ENCODE measurements around the gene MYO16. TPM values are rescaled to one million over a fixed set of nuclear protein-coding genes. Genes with fewer than 3 reads are reported as not detected.
A peak's percentile ranks its signal among the peaks of the same experiment; 100 is the strongest.

Gene MYO16
- polyA plus RNA-seq, 6 donors from 2014 or later = not detected

DNA sequence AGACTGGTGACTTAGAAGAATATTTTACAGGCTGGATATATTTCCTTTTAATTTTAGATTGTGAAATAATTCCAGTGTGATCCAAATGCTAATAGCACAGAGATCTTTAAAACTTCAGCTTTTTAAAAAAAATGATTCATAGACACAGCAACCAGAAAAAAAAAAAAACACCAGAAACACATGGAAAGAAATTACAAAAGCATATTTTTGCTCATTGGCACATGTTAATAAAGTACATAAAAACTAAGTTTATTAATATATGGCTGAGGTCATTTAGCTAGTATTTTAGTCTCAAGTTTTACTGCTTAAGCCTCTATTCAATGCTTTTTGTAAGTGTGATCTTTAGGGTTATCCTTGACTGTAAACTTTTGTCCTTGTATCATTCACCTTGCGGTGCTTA lies 577 bp downstream of the MYO16 start:
- Mint-ChIP-seq H3K27ac (no peak overlapping the region), H3K4me3 (no peak overlapping the region), H3K36me3 (no peaks in the 10 kb centered on the region), H3K27me3 (no peaks in the 10 kb centered on the region), H3K9me3 (peaks cover 2 to 8% (median 5%) of the 10 kb centered on the region in 7 donors), H3K4me1 (no peaks in the 10 kb centered on the region)
- DNase-seq (no peak), ATAC-seq (ENCODE audit: low read depth in 2 of 2) (no peak)

DNA sequence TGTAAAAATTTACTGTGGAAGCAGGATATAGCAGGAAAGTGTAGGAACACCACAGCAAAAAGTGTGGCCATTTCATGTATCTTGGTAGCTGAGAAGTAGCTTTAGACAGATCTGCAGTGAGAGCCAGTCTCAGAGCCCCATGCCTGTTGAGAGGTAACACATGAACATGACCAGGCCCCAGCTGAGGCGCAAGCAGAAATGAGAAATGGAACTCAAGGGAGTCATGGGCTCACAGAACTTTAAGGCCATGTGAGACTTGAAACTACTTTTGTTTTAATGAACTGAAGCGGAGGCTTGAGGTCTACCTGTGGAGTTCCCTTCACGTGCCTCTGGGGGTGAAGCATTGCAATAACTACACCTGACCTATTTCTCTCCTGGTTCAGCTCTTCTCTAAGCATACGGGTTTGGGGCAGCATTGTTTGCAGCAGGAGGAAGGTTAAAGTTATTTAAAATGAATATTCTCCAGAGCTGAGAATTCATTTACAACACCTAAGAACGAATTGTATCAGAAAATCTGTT lies 3.3 kb downstream of the MYO16 start:
- DNase-seq = no peak
- peaks cover 0 to 8% (median 4%) of the 10 kb centered on the region in 7 donors for H3K9me3 Mint-ChIP-seq
- H3K27ac Mint-ChIP-seq = no peak overlapping the region
- H3K4me3 Mint-ChIP-seq = no peak overlapping the region
- no peaks in the 10 kb centered on the region for H3K27me3 Mint-ChIP-seq
- ATAC-seq (ENCODE audit: low read depth in 2 of 2) = no peak
- H3K4me1 Mint-ChIP-seq = no peaks in the 10 kb centered on the region
- H3K36me3 Mint-ChIP-seq = no peaks in the 10 kb centered on the region

GRCh38 chr13:108638901-108639300 lies 9.5 kb downstream of the MYO16 start:
- no peak for ATAC-seq (ENCODE audit: low read depth in 2 of 2)
- H3K27ac Mint-ChIP-seq = no peak overlapping the region
- no peaks in the 10 kb centered on the region for H3K27me3 Mint-ChIP-seq
- H3K4me3 Mint-ChIP-seq = no peak overlapping the region
- H3K9me3 Mint-ChIP-seq = peaks cover 0 to 9% (median 5%) of the 10 kb centered on the region in 7 donors
- H3K4me1 Mint-ChIP-seq = no peaks in the 10 kb centered on the region
- DNase-seq = no peak
- no peaks in the 10 kb centered on the region for H3K36me3 Mint-ChIP-seq

GRCh38 chr13:108643646-108644353 lies 14.4 kb downstream of the MYO16 start:
- Mint-ChIP-seq H3K4me3 (no peak overlapping the region), H3K4me1 (no peaks in the 10 kb centered on the region), H3K27ac (peak overlapping the region in 1 of 6 donors; percentile 42), H3K9me3 (peaks cover 0 to 9% (median 6%) of the 10 kb centered on the region in 7 donors), H3K27me3 (no peaks in the 10 kb centered on the region), H3K36me3 (no peaks in the 10 kb centered on the region)
- DNase-seq (no peak), ATAC-seq (ENCODE audit: low read depth in 2 of 2) (no peak)

DNA sequence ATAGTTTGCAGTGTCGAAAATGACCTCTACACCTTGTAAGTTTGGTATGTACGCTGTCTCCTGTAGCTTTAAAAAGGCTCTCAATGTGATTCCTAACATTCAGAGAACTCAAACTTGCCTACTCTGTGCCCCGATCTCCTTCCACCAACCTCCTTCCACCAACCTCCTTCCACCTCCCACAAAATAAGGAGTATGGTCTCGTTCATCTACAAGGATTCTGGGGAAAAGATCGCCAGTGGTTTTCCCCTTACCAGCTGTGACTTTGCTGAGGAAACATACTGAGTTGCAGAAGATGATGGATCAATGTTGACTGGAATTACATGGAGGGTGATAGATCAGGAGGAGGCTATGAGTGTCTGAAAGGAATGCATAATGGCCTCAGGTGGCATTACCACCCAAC lies 16.0 kb downstream of the MYO16 start:
- Mint-ChIP-seq H3K4me3 (no peak overlapping the region), H3K36me3 (no peaks in the 10 kb centered on the region), H3K4me1 (no peaks in the 10 kb centered on the region), H3K9me3 (peaks cover 0 to 9% (median 7%) of the 10 kb centered on the region in 7 donors), H3K27ac (no peak overlapping the region), H3K27me3 (no peaks in the 10 kb centered on the region)
- ATAC-seq (ENCODE audit: low read depth in 2 of 2) (no peak), DNase-seq (no peak)

GRCh38 chr13:108650271-108650670 lies 20.9 kb downstream of the MYO16 start:
- no peak for DNase-seq
- ATAC-seq (ENCODE audit: low read depth in 2 of 2) = no peak
- no peaks in the 10 kb centered on the region for H3K27me3 Mint-ChIP-seq
- peaks cover 0 to 14% (median 3%) of the 10 kb centered on the region in 7 donors for H3K9me3 Mint-ChIP-seq
- no peaks in the 10 kb centered on the region for H3K36me3 Mint-ChIP-seq
- no peak overlapping the region for H3K27ac Mint-ChIP-seq
- H3K4me1 Mint-ChIP-seq = no peaks in the 10 kb centered on the region
- no peak overlapping the region for H3K4me3 Mint-ChIP-seq

DNA sequence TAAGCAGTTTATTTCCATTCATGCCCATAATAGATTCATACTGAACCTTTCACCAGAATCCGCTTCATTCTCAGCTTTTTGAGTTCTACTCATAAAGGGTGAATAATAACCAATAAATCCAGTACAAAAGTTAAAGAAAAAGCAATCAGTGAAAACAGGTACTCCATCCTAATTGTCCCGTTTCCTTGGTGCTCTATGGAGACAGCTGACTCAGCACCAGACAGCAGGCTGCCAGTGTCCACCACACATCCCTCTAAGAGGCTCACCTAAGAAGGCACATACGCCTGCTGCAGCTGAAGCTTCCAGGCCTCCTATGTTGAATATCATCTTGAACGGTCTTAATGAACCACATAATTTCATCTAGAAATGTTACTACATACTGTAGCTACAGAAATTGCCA lies 27.3 kb downstream of the MYO16 start:
- H3K9me3 Mint-ChIP-seq = peaks cover 0 to 29% (median 7%) of the 10 kb centered on the region in 7 donors
- ATAC-seq (ENCODE audit: low read depth in 2 of 2) (no peak), DNase-seq (no peak)
- no peaks in the 10 kb centered on the region for H3K36me3 Mint-ChIP-seq
- H3K4me1 Mint-ChIP-seq = no peaks in the 10 kb centered on the region
- no peak overlapping the region for H3K4me3 Mint-ChIP-seq
- H3K27ac Mint-ChIP-seq = no peak overlapping the region
- no peaks in the 10 kb centered on the region for H3K27me3 Mint-ChIP-seq

DNA sequence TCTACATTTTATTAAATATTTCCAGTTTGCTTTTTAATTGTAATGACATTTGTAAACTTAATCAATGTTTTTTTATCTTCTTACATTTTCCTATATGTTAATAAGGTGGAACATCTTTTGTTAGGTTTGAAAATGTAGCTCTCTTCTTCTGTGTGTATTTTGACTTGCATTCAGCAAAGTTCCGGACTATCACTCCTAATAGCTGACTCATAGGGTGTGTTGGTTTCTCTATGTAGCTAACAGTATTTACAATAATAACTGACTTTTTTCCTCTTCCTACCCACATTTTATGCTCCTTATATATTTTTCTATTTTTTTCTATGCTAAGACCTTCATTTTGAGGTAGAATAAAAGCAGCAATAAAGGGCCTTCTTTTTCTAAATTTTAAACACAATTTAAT lies 28.1 kb downstream of the MYO16 start:
- no peak for ATAC-seq (ENCODE audit: low read depth in 2 of 2)
- H3K36me3 Mint-ChIP-seq = no peaks in the 10 kb centered on the region
- no peak overlapping the region for H3K27ac Mint-ChIP-seq
- no peaks in the 10 kb centered on the region for H3K4me1 Mint-ChIP-seq
- peaks cover 0 to 34% (median 7%) of the 10 kb centered on the region in 7 donors for H3K9me3 Mint-ChIP-seq
- H3K27me3 Mint-ChIP-seq = no peaks in the 10 kb centered on the region
- H3K4me3 Mint-ChIP-seq = no peak overlapping the region
- no peak for DNase-seq

GRCh38 chr13:108662528-108662927 lies 33.1 kb downstream of the MYO16 start:
- Mint-ChIP-seq H3K9me3 (peaks cover 0 to 34% (median 6%) of the 10 kb centered on the region in 7 donors), H3K27ac (no peak overlapping the region), H3K36me3 (no peaks in the 10 kb centered on the region), H3K4me3 (no peak overlapping the region), H3K27me3 (no peaks in the 10 kb centered on the region), H3K4me1 (no peaks in the 10 kb centered on the region)
- DNase-seq = no peak
- ATAC-seq (ENCODE audit: low read depth in 2 of 2) = no peak

GRCh38 chr13:108663710-108664109 lies 34.3 kb downstream of the MYO16 start:
- Mint-ChIP-seq H3K36me3 (peaks cover under 1 to 1% of the 10 kb centered on the region in 2 donors), H3K4me1 (no peaks in the 10 kb centered on the region), H3K27me3 (no peaks in the 10 kb centered on the region), H3K9me3 (peaks cover 3 to 40% (median 9%) of the 10 kb centered on the region in 7 donors), H3K4me3 (no peak overlapping the region), H3K27ac (no peak overlapping the region)
- ATAC-seq (ENCODE audit: low read depth in 2 of 2) (no peak), DNase-seq (no peak)

- H3K36me3 Mint-ChIP-seq = peaks cover 7 to 10% of the 10 kb centered on the region in 2 donors
- H3K27ac Mint-ChIP-seq = no peak overlapping the region
- no peaks in the 10 kb centered on the region for H3K27me3 Mint-ChIP-seq
- peaks cover 8 to 41% (median 18%) of the 10 kb centered on the region in 7 donors for H3K9me3 Mint-ChIP-seq
- no peaks in the 10 kb centered on the region for H3K4me1 Mint-ChIP-seq
- DNase-seq = no peak
- H3K4me3 Mint-ChIP-seq = no peak overlapping the region
- no peak for ATAC-seq (ENCODE audit: low read depth in 2 of 2)
Observed at GRCh38 chr13:108667205-108667604, 37.8 kb downstream of the MYO16 start.

- no peak for ATAC-seq (ENCODE audit: low read depth in 2 of 2)
- Mint-ChIP-seq H3K4me1 (no peaks in the 10 kb centered on the region), H3K27ac (no peak overlapping the region), H3K4me3 (no peak overlapping the region), H3K36me3 (peaks cover 7 to 10% of the 10 kb centered on the region in 2 donors), H3K9me3 (peaks cover 10 to 33% (median 18%) of the 10 kb centered on the region in 7 donors), H3K27me3 (no peaks in the 10 kb centered on the region)
- no peak for DNase-seq
Observed at GRCh38 chr13:108669381-108669780, 40.0 kb downstream of the MYO16 start.

- ATAC-seq (ENCODE audit: low read depth in 2 of 2) (no peak), DNase-seq (no peak)
- Mint-ChIP-seq H3K4me3 (no peak overlapping the region), H3K27me3 (no peaks in the 10 kb centered on the region), H3K27ac (no peak overlapping the region), H3K36me3 (peaks cover under 1 to 3% of the 10 kb centered on the region in 2 donors), H3K4me1 (no peaks in the 10 kb centered on the region), H3K9me3 (peaks cover 4 to 12% (median 7%) of the 10 kb centered on the region in 7 donors)
Observed at GRCh38 chr13:108674346-108674745, 44.9 kb downstream of the MYO16 start.

DNA sequence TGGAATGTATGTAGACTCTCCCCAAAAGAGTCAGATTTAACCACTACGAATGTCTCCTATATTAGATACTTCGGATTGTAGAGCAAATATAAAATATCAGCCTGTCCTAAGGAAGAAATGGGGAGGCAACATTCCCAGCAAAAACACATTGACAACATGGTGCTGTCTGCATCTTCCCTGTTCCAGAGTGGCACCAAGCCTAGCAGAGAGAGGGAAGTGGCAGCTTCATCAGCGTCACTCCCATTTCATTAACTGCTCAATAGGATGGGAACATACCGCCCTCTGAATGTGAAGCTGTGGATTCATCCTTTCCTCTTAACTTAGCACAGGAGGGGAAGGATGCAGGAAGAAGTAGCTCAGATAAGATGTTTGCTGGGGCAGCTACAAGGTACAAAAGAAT lies 45.4 kb downstream of the MYO16 start:
- Mint-ChIP-seq H3K27me3 (no peaks in the 10 kb centered on the region), H3K36me3 (no peaks in the 10 kb centered on the region), H3K9me3 (peaks cover under 1 to 8% (median 6%) of the 10 kb centered on the region in 7 donors), H3K4me3 (no peak overlapping the region), H3K4me1 (no peaks in the 10 kb centered on the region), H3K27ac (no peak overlapping the region)
- no peak for ATAC-seq (ENCODE audit: low read depth in 2 of 2)
- no peak for DNase-seq

Measured in naive B cell (primary cell).